Neural cell (in vitro differentiated cells): Measurements from ENCODE around the gene CDCA3.

Source experiments
- CTCF ChIP-seq: fragments of 450-650 bp; IDR thresholded peaks from 2 replicates; pipeline ENCODE4 v1.5.1; 2014; ENCODE audit warnings: antibody characterized with exemption, mild to moderate bottlenecking, moderate library complexity; ENCODE audit not compliant: poor library complexity, severe bottlenecking
- POLR2AphosphoS5 ChIP-seq: IDR thresholded peaks from 2 replicates; pipeline ENCODE4 v1.6.1; 2012

GRCh38 chr12:6830999-6831398, 20.1 kb downstream of the CDCA3 start:
- TF ChIP-seq POLR2AphosphoS5 (no peak), CTCF (no peak)
